Skeletal muscle tissue (tissue), 4 donors: ENCODE measurements around the gene SLC24A3. TPM values are rescaled to one million over a fixed set of nuclear protein-coding genes. Genes with fewer than 3 reads are reported as not detected.

Experiments
- H3K27ac ChIP-seq: one replicate; pipeline ENCODE4 v1.7.0; 2013; ENCODE audit warnings: mild to moderate bottlenecking, low read depth, low read length, inconsistent platforms
- H3K27me3 ChIP-seq, 3 donors: one replicate each; pipeline ENCODE4 v1.7.0; 2013; ENCODE audit warnings: low read length in 3 of 3; ENCODE audit not compliant: control insufficient read depth in 3 of 3, insufficient read depth in 3 of 3
- H3K36me3 ChIP-seq, 3 donors: one replicate each; pipeline ENCODE4 v1.7.0; 2013; ENCODE audit warnings: low read length in 3 of 3; ENCODE audit not compliant: control insufficient read depth in 3 of 3, insufficient read depth in 3 of 3
- H3K4me1 ChIP-seq, 3 donors: one replicate each; pipeline ENCODE4 v1.7.0; 2013; ENCODE audit warnings: low read length in 3 of 3, mild to moderate bottlenecking in 3 of 3; ENCODE audit not compliant: control insufficient read depth in 3 of 3, insufficient read depth in 3 of 3
- H3K4me3 ChIP-seq, 3 donors: one replicate each; pipeline ENCODE4 v1.7.0; 2013; ENCODE audit warnings: low read length in 3 of 3
- H3K9ac ChIP-seq, 3 donors: one replicate each; pipeline ENCODE4 v1.7.0; 2013; ENCODE audit warnings: low read length in 3 of 3, mild to moderate bottlenecking in 3 of 3, moderate library complexity in 2 of 3, low read depth in 1 of 3
- H3K9me3 ChIP-seq, 3 donors: one replicate each; pipeline ENCODE4 v1.7.0; 2013; ENCODE audit warnings: low read length in 3 of 3; ENCODE audit not compliant: control insufficient read depth in 3 of 3
- total RNA-seq: library from RNA; depleted of rRNA; stranded (reverse); fragments of >200 nt; gene quantifications from one replicate; pipeline ENCODE4 v1.2.3, GENCODE V29; 2014
- donor health status: Osteomylitis.

SLC24A3 gene
- total RNA-seq, 1 donor from 2014 or later: 15.7 TPM

GRCh38 chr20:19512886-19513677, 300.6 kb downstream of the SLC24A3 start:
- H3K27ac ChIP-seq: no peak overlapping the region
- H3K9me3 ChIP-seq: no peaks in the 10 kb centered on the region
- H3K4me3 ChIP-seq: no peak overlapping the region
- H3K27me3 ChIP-seq: no peaks in the 10 kb centered on the region
- H3K36me3 ChIP-seq: peaks cover 0 to 3% (median 0%) of the 10 kb centered on the region in 3 donors
- no peak overlapping the region for H3K9ac ChIP-seq
- peaks cover 11 to 15% (median 15%) of the 10 kb centered on the region in 3 donors for H3K4me1 ChIP-seq

- H3K9ac ChIP-seq: no peak overlapping the region
- no peaks in the 10 kb centered on the region for H3K27me3 ChIP-seq
- H3K9me3 ChIP-seq: no peaks in the 10 kb centered on the region
- H3K4me3 ChIP-seq: no peak overlapping the region
- peaks cover 0 to 3% (median 0%) of the 10 kb centered on the region in 3 donors for H3K36me3 ChIP-seq
- H3K4me1 ChIP-seq: peaks cover 16 to 26% (median 22%) of the 10 kb centered on the region in 3 donors
- no peak overlapping the region for H3K27ac ChIP-seq
These were observed 302.6 kb downstream of the SLC24A3 start for GRCh38 chr20:19515074-19515473.

GRCh38 chr20:19519466-19519865, 307.0 kb downstream of the SLC24A3 start:
- Histone ChIP-seq H3K4me3 (no peak overlapping the region), H3K36me3 (peaks cover 0 to 3% (median 0%) of the 10 kb centered on the region in 3 donors), H3K4me1 (peaks cover 14 to 26% (median 17%) of the 10 kb centered on the region in 3 donors), H3K27me3 (no peaks in the 10 kb centered on the region), H3K27ac (no peak overlapping the region), H3K9ac (no peak overlapping the region), H3K9me3 (no peaks in the 10 kb centered on the region)

- Histone ChIP-seq H3K36me3 (peaks cover 0 to 3% (median 0%) of the 10 kb centered on the region in 3 donors), H3K4me3 (no peak overlapping the region)
These were observed 307.8 kb downstream of the SLC24A3 start for GRCh38 chr20:19520261-19520660.

GRCh38 chr20:19522071-19522801, 309.8 kb downstream of the SLC24A3 start:
- no peak overlapping the region for H3K27ac ChIP-seq
- H3K36me3 ChIP-seq: no peaks in the 10 kb centered on the region
- no peak overlapping the region for H3K4me3 ChIP-seq
- no peaks in the 10 kb centered on the region for H3K9me3 ChIP-seq
- peaks cover 13 to 19% (median 16%) of the 10 kb centered on the region in 3 donors for H3K4me1 ChIP-seq
- no peaks in the 10 kb centered on the region for H3K27me3 ChIP-seq
- no peak overlapping the region for H3K9ac ChIP-seq

More at GRCh38 chr20:19520261-19520660, 307.8 kb downstream of the SLC24A3 start:
- H3K9ac ChIP-seq: no peak overlapping the region
- no peaks in the 10 kb centered on the region for H3K27me3 ChIP-seq
- H3K4me1 ChIP-seq: peaks cover 14 to 26% (median 17%) of the 10 kb centered on the region in 3 donors
- no peaks in the 10 kb centered on the region for H3K9me3 ChIP-seq
- H3K27ac ChIP-seq: no peak overlapping the region

- no peaks in the 10 kb centered on the region for H3K9me3 ChIP-seq
These were observed 310.6 kb downstream of the SLC24A3 start for GRCh38 chr20:19522836-19523590.

GRCh38 chr20:19524691-19525090, 312.2 kb downstream of the SLC24A3 start:
- Histone ChIP-seq H3K4me1 (no peaks in the 10 kb centered on the region), H3K27ac (no peak overlapping the region), H3K27me3 (no peaks in the 10 kb centered on the region), H3K9ac (no peak overlapping the region), H3K4me3 (no peak overlapping the region), H3K36me3 (no peaks in the 10 kb centered on the region), H3K9me3 (no peaks in the 10 kb centered on the region)

More at GRCh38 chr20:19522836-19523590, 310.6 kb downstream of the SLC24A3 start:
- no peak overlapping the region for H3K9ac ChIP-seq
- H3K4me1 ChIP-seq: peaks cover 5 to 11% (median 8%) of the 10 kb centered on the region in 3 donors
- H3K36me3 ChIP-seq: no peaks in the 10 kb centered on the region
- no peak overlapping the region for H3K4me3 ChIP-seq
- no peaks in the 10 kb centered on the region for H3K27me3 ChIP-seq
- no peak overlapping the region for H3K27ac ChIP-seq

GRCh38 chr20:19527509-19527908, 315.1 kb downstream of the SLC24A3 start:
- no peaks in the 10 kb centered on the region for H3K9me3 ChIP-seq
- peaks cover 0 to 2% (median 0%) of the 10 kb centered on the region in 3 donors for H3K4me1 ChIP-seq
- no peak overlapping the region for H3K27ac ChIP-seq
- no peaks in the 10 kb centered on the region for H3K36me3 ChIP-seq
- H3K27me3 ChIP-seq: no peaks in the 10 kb centered on the region
- H3K9ac ChIP-seq: no peak overlapping the region
- no peak overlapping the region for H3K4me3 ChIP-seq

GRCh38 chr20:19528286-19529030, 316.0 kb downstream of the SLC24A3 start:
- Histone ChIP-seq H3K27ac (no peak overlapping the region), H3K9me3 (no peaks in the 10 kb centered on the region), H3K4me1 (peaks cover 0 to 4% (median 3%) of the 10 kb centered on the region in 3 donors), H3K4me3 (no peak overlapping the region), H3K36me3 (no peaks in the 10 kb centered on the region), H3K9ac (no peak overlapping the region), H3K27me3 (no peaks in the 10 kb centered on the region)
